Mesothelial cell of epicardium (in vitro differentiated cells): Measurements from ENCODE around the gene TUBA4B. TPM values are rescaled to one million over a fixed set of nuclear protein-coding genes. Genes with fewer than 3 reads are reported as not detected.

Experiments used
- DNase-seq, 2 experiments: peaks; one replicate each; pipeline ENCODE4 v3.0.0; 2021; ENCODE audit warnings: low spot score in 2 of 2; ENCODE audit not compliant: unreplicated experiment in 2 of 2
- H3K27ac Mint-ChIP-seq: 2 replicates; pipeline ENCODE4 v1.8.0; 2021; ENCODE audit warnings: mixed read lengths
- H3K27me3 Mint-ChIP-seq: 2 replicates; pipeline ENCODE4 v1.8.0; 2021; ENCODE audit warnings: low read depth, mixed read lengths
- H3K36me3 Mint-ChIP-seq: 2 replicates; pipeline ENCODE4 v1.8.0; 2021; ENCODE audit warnings: mixed read lengths
- H3K4me1 Mint-ChIP-seq: 2 replicates; pipeline ENCODE4 v1.8.0; 2021; ENCODE audit warnings: mixed read lengths
- H3K4me3 Mint-ChIP-seq: 2 replicates; pipeline ENCODE4 v1.8.0; 2021; ENCODE audit warnings: mild to moderate bottlenecking, moderate library complexity, mixed read lengths
- H3K9me3 Mint-ChIP-seq: 2 replicates; pipeline ENCODE4 v1.8.0; 2021; ENCODE audit warnings: mixed read lengths
- CTCF ChIP-seq: fragments of 200-600 bp; sonication (generic); IDR thresholded peaks from one replicate; pipeline ENCODE4 v1.5.0; 2021; ENCODE audit warnings: antibody characterized with exemption; ENCODE audit not compliant: unreplicated experiment
- total RNA-seq: library from RNA; stranded (reverse); gene quantifications from 3 replicates; pipeline ENCODE4 v1.2.1, GENCODE V29; 2021

Gene TUBA4B
- total RNA-seq, 1 donor from 2014 or later: not detected

GRCh38 chr2:219299372-219299760 is 46.3 kb downstream of the TUBA4B start:
- no peak overlapping the region for H3K4me3 Mint-ChIP-seq
- H3K27me3 Mint-ChIP-seq: peaks cover 77% of the 10 kb centered on the region
- no peak overlapping the region for H3K27ac Mint-ChIP-seq
- H3K36me3 Mint-ChIP-seq: no peaks in the 10 kb centered on the region
- H3K4me1 Mint-ChIP-seq: peaks cover 4% of the 10 kb centered on the region
- TF ChIP-seq CTCF: no peak
- DNase-seq: no peak
- H3K9me3 Mint-ChIP-seq: no peaks in the 10 kb centered on the region

GRCh38 chr2:219300022-219300421 is 47.0 kb downstream of the TUBA4B start:
- DNase-seq: no peak
- H3K4me1 Mint-ChIP-seq: peaks cover 2% of the 10 kb centered on the region
- no peak overlapping the region for H3K4me3 Mint-ChIP-seq
- no peak for TF ChIP-seq CTCF
- H3K36me3 Mint-ChIP-seq: no peaks in the 10 kb centered on the region
- peaks cover 82% of the 10 kb centered on the region for H3K27me3 Mint-ChIP-seq
- no peaks in the 10 kb centered on the region for H3K9me3 Mint-ChIP-seq
- no peak overlapping the region for H3K27ac Mint-ChIP-seq

- peaks cover 92% of the 10 kb centered on the region for H3K27me3 Mint-ChIP-seq
- H3K36me3 Mint-ChIP-seq: no peaks in the 10 kb centered on the region
- H3K4me1 Mint-ChIP-seq: no peaks in the 10 kb centered on the region
- no peak overlapping the region for H3K27ac Mint-ChIP-seq
- no peak for DNase-seq
- H3K4me3 Mint-ChIP-seq: no peak overlapping the region
- TF ChIP-seq CTCF: no peak
- no peaks in the 10 kb centered on the region for H3K9me3 Mint-ChIP-seq
Measured at GRCh38 chr2:219302412-219302968, 49.4 kb downstream of the TUBA4B start.

- Mint-ChIP-seq H3K36me3 (no peaks in the 10 kb centered on the region), H3K4me3 (no peak overlapping the region), H3K9me3 (no peaks in the 10 kb centered on the region), H3K27me3 (peaks cover 97% of the 10 kb centered on the region), H3K27ac (no peak overlapping the region), H3K4me1 (no peaks in the 10 kb centered on the region)
- no peak for TF ChIP-seq CTCF
- no peak for DNase-seq
Measured at GRCh38 chr2:219304223-219304622, 51.2 kb downstream of the TUBA4B start.

- no peak overlapping the region for H3K27ac Mint-ChIP-seq
- peaks cover 95% of the 10 kb centered on the region for H3K27me3 Mint-ChIP-seq
- no peaks in the 10 kb centered on the region for H3K9me3 Mint-ChIP-seq
- peaks cover 1% of the 10 kb centered on the region for H3K4me1 Mint-ChIP-seq
- no peak for TF ChIP-seq CTCF
- no peak overlapping the region for H3K4me3 Mint-ChIP-seq
- H3K36me3 Mint-ChIP-seq: no peaks in the 10 kb centered on the region
- DNase-seq: no peak
Measured at GRCh38 chr2:219306047-219306446, 53.0 kb downstream of the TUBA4B start.
